ENCODE data around the gene C22orf39.

GRCh38 chr22:19412923-19413322 lies 34.6 kb downstream of the C22orf39 start:
- TF ChIP-seq CTCF (IDR thresholded peaks at IDR 0.05) (no peak), POLR2A (IDR thresholded peaks at IDR 0.05) (no peak)
